SKM-1 (cell line): ENCODE data around the gene ZDHHC21.

Experiments
- DNase-seq: peaks from one replicate; lab custom pipeline; 2025; ENCODE audit not compliant: unreplicated experiment; lab: John Stamatoyannopoulos, UW

The ZDHHC21 gene

GRCh38 chr9:14618836-14619420 lies 74.3 kb downstream of the ZDHHC21 start:
- DNase-seq, result no peak

- DNase-seq, result peak; percentile 24
These were observed 76.8 kb downstream of the ZDHHC21 start for GRCh38 chr9:14616188-14616982.

GRCh38 chr9:14608540-14608939 lies 84.7 kb downstream of the ZDHHC21 start:
- DNase-seq, result no peak

- DNase-seq, result no peak
These were observed 95.9 kb downstream of the ZDHHC21 start for GRCh38 chr9:14597171-14597799.

GRCh38 chr9:14593406-14593805 lies 99.8 kb downstream of the ZDHHC21 start:
- DNase-seq, result no peak

GRCh38 chr9:14591411-14591810 lies 101.8 kb downstream of the ZDHHC21 start:
- DNase-seq, result no peak

- DNase-seq, result no peak
These were observed 107.3 kb downstream of the ZDHHC21 start for GRCh38 chr9:14585730-14586473.

- no peak for DNase-seq
These were observed 108.7 kb downstream of the ZDHHC21 start for GRCh38 chr9:14584571-14584970.

- DNase-seq, result no peak
These were observed 115.2 kb downstream of the ZDHHC21 start for GRCh38 chr9:14578030-14578429.

GRCh38 chr9:14574173-14574572 lies 119.1 kb downstream of the ZDHHC21 start:
- DNase-seq, result no peak

- DNase-seq, result no peak
These were observed 119.9 kb downstream of the ZDHHC21 start for GRCh38 chr9:14573319-14573718.

- DNase-seq, result no peak
These were observed 127.7 kb downstream of the ZDHHC21 start for GRCh38 chr9:14565352-14566016.

- no peak for DNase-seq
These were observed 129.2 kb downstream of the ZDHHC21 start for GRCh38 chr9:14563902-14564624.

- no peak for DNase-seq
These were observed 131.3 kb downstream of the ZDHHC21 start for GRCh38 chr9:14561929-14562405.
